Measurements from ENCODE around the gene ROCK1. TPM values are rescaled to one million over a fixed set of nuclear protein-coding genes. Genes with fewer than 3 reads are reported as not detected.

The ROCK1 gene
- total RNA-seq, 4 donors from 2014 or later, result 78.3 to 94.6 (median 91.4) TPM

DNA sequence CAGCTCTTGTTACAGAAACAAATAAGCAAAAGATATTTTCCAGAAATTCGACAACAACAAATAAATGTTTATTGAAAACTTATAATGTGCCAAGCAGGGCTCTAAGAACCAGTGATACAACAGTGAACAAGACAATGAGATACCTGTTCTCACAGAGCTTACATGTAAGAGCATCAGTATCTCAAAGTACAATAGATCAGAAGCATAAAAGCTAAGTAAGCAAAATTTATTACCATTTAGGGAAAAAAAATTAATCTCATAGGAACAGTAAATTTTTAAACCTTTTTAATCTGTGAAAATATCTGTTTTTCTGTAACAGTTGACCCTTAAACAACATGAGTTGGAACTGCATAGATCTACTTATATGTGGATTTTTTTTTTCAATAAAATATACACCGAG is 20.9 kb downstream of the ROCK1 start:
- H3K36me3 ChIP-seq, result peaks cover 0 to 5% (median 0%) of the 10 kb centered on the region in 3 donors
- DNase-seq (ENCODE audit: low spot score in 2 of 2), result no peak
- H3K27me3 ChIP-seq, result no peaks in the 10 kb centered on the region
- no peak overlapping the region for H3K27ac ChIP-seq
- peaks cover 0 to 15% (median 0%) of the 10 kb centered on the region in 4 donors for H3K4me1 ChIP-seq
- no peak overlapping the region for H3K4me3 ChIP-seq
- WGBS, 2 donors, result 92% methylated on average over 2 of the region's 2 CpGs
- TF ChIP-seq POLR2A (IDR thresholded peaks at IDR 0.05), result no peak
- no peak for TF ChIP-seq EP300 (IDR thresholded peaks at IDR 0.05)
- TF ChIP-seq, protein P1, sequence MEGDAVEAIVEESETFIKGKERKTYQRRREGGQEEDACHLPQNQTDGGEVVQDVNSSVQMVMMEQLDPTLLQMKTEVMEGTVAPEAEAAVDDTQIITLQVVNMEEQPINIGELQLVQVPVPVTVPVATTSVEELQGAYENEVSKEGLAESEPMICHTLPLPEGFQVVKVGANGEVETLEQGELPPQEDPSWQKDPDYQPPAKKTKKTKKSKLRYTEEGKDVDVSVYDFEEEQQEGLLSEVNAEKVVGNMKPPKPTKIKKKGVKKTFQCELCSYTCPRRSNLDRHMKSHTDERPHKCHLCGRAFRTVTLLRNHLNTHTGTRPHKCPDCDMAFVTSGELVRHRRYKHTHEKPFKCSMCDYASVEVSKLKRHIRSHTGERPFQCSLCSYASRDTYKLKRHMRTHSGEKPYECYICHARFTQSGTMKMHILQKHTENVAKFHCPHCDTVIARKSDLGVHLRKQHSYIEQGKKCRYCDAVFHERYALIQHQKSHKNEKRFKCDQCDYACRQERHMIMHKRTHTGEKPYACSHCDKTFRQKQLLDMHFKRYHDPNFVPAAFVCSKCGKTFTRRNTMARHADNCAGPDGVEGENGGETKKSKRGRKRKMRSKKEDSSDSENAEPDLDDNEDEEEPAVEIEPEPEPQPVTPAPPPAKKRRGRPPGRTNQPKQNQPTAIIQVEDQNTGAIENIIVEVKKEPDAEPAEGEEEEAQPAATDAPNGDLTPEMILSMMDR (IDR thresholded peaks at IDR 0.05), result no peak
- H3K9me3 ChIP-seq, result no peaks in the 10 kb centered on the region

DNA sequence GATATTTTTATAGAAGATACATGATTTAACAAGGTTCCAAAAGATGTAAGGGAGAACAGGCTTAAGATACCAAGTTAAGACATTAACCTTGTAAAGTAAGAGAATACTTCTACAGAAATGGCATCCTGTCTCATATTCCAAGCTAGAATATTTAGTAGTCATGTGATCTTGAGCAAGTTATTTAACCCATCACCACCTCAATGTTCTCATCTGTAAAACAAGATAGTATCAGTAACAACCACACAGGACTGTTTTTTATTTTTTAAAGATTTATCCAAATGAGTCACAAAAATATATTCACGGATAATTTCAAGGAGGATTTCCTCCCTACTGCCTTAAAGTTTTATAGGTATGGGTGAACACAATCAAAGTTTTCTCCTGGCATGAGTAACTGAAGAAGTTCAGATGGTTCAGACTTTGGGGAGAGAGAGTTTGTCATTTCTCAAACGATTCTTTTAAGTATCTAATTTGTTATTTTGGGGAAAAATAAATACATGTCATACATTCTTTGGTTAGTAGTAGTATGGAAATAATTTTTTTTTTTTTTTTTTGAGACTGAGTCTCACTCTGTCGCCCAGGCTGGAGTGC is 25.9 kb downstream of the ROCK1 start:
- Histone ChIP-seq H3K27me3 (no peaks in the 10 kb centered on the region), H3K9me3 (peaks cover 0 to 17% (median 0%) of the 10 kb centered on the region in 4 donors), H3K4me1 (peaks cover 0 to 9% (median 0%) of the 10 kb centered on the region in 4 donors), H3K27ac (no peak overlapping the region), H3K36me3 (no peaks in the 10 kb centered on the region), H3K4me3 (no peak overlapping the region)
- TF ChIP-seq POLR2A (IDR thresholded peaks at IDR 0.05) (no peak), EP300 (IDR thresholded peaks at IDR 0.05) (no peak)
- TF ChIP-seq, protein P1 (IDR thresholded peaks at IDR 0.05), result no peak
- whole genome bisulfite sequencing, 2 donors, result 71 to 86% methylated on average over 3 of the region's 3 CpGs
- DNase-seq (ENCODE audit: low spot score in 2 of 2), result no peak

DNA sequence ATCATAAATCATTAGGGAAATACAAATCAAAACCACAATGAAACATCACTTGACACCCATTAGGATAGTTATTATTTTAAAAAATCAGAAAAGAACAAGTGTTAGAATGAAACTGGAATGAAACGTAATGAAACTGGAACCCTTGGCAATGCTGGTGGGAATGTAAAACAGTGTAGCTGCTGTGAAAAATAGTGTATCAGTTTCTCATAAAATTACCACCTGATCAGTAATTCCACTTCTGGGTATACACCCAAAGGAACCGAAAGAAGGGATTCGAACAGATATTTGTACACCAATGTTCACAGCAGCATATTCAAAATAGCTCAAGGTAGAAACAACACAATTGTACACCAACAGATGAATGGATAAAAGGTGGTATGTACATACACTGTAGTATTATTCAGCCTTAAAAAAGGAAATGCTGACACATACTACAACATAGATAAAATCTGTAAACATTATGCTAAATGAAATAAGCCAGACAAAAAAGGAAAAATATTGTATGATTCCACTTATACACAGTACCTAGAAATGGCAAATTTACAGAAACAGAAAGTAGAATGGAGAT is 27.0 kb downstream of the ROCK1 start:
- no peak for DNase-seq (ENCODE audit: low spot score in 2 of 2)
- TF ChIP-seq, protein P1 (IDR thresholded peaks at IDR 0.05), result no peak
- no peak for TF ChIP-seq POLR2A (IDR thresholded peaks at IDR 0.05)
- peaks cover 0 to 9% (median 0%) of the 10 kb centered on the region in 4 donors for H3K4me1 ChIP-seq
- no peak overlapping the region for H3K4me3 ChIP-seq
- no peaks in the 10 kb centered on the region for H3K27me3 ChIP-seq
- WGBS, 2 donors, result 85 to 87% methylated on average over 3 of the region's 3 CpGs
- no peaks in the 10 kb centered on the region for H3K36me3 ChIP-seq
- no peak overlapping the region for H3K27ac ChIP-seq
- peaks cover 0 to 21% (median 0%) of the 10 kb centered on the region in 4 donors for H3K9me3 ChIP-seq

DNA sequence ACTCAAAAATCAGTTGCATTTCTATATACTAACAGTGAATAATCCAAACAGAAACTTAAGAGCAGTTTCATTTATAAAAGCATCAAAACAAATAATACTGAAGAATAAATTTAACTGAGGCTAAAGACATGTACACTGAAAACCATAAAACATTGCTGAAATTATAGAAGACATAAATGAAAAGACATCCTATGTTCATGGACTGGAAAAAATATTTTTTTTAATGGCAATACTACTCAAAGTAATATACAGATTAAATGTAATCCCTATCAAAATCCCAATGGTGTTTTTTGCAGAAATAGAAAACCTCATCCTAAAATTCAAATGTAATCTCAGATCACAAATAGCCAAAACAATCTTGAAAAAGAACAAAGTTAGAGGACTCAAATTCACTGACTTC is 28.6 kb downstream of the ROCK1 start:
- Histone ChIP-seq H3K4me3 (no peak overlapping the region), H3K9me3 (peaks cover 0 to 21% (median 0%) of the 10 kb centered on the region in 4 donors), H3K27ac (no peak overlapping the region), H3K36me3 (no peaks in the 10 kb centered on the region), H3K27me3 (no peaks in the 10 kb centered on the region), H3K4me1 (peaks cover 0 to 25% (median 5%) of the 10 kb centered on the region in 4 donors)
- DNase-seq (ENCODE audit: low spot score in 2 of 2), result no peak
- no peak for TF ChIP-seq POLR2A (IDR thresholded peaks at IDR 0.05)
- TF ChIP-seq EP300 (IDR thresholded peaks at IDR 0.05), result no peak
- TF ChIP-seq, protein P1 (IDR thresholded peaks at IDR 0.05), result no peak

DNA sequence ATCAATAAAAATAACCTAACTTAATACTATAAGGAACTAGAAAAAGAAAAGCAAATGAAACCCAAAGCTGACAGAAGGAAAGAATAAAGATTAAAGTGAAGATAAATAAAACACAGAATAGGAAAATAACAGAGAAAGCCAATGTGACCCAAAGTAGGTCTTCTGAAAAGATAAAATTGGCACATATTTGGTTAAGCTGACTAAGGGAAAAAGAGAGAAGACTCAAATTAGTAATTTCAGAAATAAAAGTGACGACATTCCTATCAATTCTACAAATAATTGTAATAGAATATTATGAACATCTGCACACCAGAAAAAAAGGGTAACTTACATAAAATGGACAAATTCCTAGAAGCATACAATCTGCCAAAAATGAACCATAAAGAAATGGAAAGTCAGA is 30.2 kb downstream of the ROCK1 start:
- H3K27ac ChIP-seq, result no peak overlapping the region
- H3K9me3 ChIP-seq, result peaks cover 0 to 21% (median 0%) of the 10 kb centered on the region in 4 donors
- peaks cover 0 to 38% (median 8%) of the 10 kb centered on the region in 4 donors for H3K4me1 ChIP-seq
- H3K36me3 ChIP-seq, result no peaks in the 10 kb centered on the region
- H3K4me3 ChIP-seq, result no peak overlapping the region
- TF ChIP-seq, protein P1 (IDR thresholded peaks at IDR 0.05), result no peak
- no peak for TF ChIP-seq POLR2A (IDR thresholded peaks at IDR 0.05)
- TF ChIP-seq EP300 (IDR thresholded peaks at IDR 0.05), result no peak
- no peak for DNase-seq (ENCODE audit: low spot score in 2 of 2)
- no peaks in the 10 kb centered on the region for H3K27me3 ChIP-seq
- WGBS, 2 donors, result 91 to 92% methylated on average over 1 of the region's 1 CpG

All from tibial nerve (tissue), 4 donors.